Right cardiac atrium (tissue), 5 donors: ENCODE measurements around the gene GAL3ST3. TPM values are rescaled to one million over a fixed set of nuclear protein-coding genes. Genes with fewer than 3 reads are reported as not detected.
"Not testable (repeated sequence)": the region's sequence is repeated elsewhere in the genome, so short reads cannot be mapped to it uniquely, and the experiment has no call there.

Source experiments
- ATAC-seq, 2 donors: fragments of 200-7000 bp; cut with Tn5 transposase; one replicate each; pipeline versions ENCODE4 v1.8.0 to v1.9.1; 2020; ENCODE audit warnings: moderate library complexity in 2 of 2, mild to moderate bottlenecking in 1 of 2
- DNase-seq, 3 donors: peaks; one replicate each; pipeline ENCODE4 v3.0.0-alpha.2; 2020
- H3K27ac ChIP-seq: one replicate; pipeline ENCODE4 v1.5.1; 2013; ENCODE audit warnings: mild to moderate bottlenecking, low read length, control low read depth, moderate library complexity
- H3K27me3 ChIP-seq: one replicate; pipeline ENCODE4 v1.6.1; 2013; ENCODE audit not compliant: control insufficient read depth, insufficient read depth
- H3K4me1 ChIP-seq: one replicate; pipeline ENCODE4 v1.6.1; 2013; ENCODE audit warnings: low read length; ENCODE audit not compliant: control insufficient read depth, insufficient read depth
- H3K4me3 ChIP-seq: one replicate; pipeline ENCODE4 v1.5.1; 2013; ENCODE audit warnings: low read length, control low read depth
- H3K9me3 ChIP-seq: one replicate; pipeline ENCODE4 v1.6.1; 2013; ENCODE audit warnings: low read length; ENCODE audit not compliant: control insufficient read depth
- WGBS: extraction: QIAGEN DNeasy Blood & Tissue Kit; methylation state at CpG from one replicate; pipeline ENCODE4 v1.1.7; 2013; 5-methylcytosine and 5-hydroxymethylcytosine counted together
- intact Hi-C, 4 donors: fragments of 100-400 bp; cut with DNase I; formaldehyde crosslinking; loops; one replicate each; pipeline versions ENCODE4 v1.11.0 to v1.14.0; 2022 to 2023
- polyA plus RNA-seq: library from polyadenylated mRNA; stranded (reverse); fragments of 200-250 nt; gene quantifications from one replicate; pipeline ENCODE4 v1.2.3, GENCODE V29; 2013
- total RNA-seq, 4 donors: library from RNA; stranded (reverse); fragmentation: NEBNext Ultra II Directional; extraction: Animal tissue kit (Norgen Biotek cat#: 25700); gene quantifications; one replicate each; pipeline ENCODE4 v1.2.1, GENCODE V29; 2021
- donor health status: healthy with polysubstance abuse.
- donor health status: DM: no; HTN: yes; CAD: no.
- donor health status: DM: no; HTN: no; CAD: no.
- donor health status: DM: no; HTN: yes; CAD: no; lungs with severe emphysema.
- donor health status: DM: yes; HTN: yes; CAD: no.

The GAL3ST3 gene
- total and polyA plus RNA-seq, 5 donors = 8.9 to 13.6 (median 11.3) TPM

DNA sequence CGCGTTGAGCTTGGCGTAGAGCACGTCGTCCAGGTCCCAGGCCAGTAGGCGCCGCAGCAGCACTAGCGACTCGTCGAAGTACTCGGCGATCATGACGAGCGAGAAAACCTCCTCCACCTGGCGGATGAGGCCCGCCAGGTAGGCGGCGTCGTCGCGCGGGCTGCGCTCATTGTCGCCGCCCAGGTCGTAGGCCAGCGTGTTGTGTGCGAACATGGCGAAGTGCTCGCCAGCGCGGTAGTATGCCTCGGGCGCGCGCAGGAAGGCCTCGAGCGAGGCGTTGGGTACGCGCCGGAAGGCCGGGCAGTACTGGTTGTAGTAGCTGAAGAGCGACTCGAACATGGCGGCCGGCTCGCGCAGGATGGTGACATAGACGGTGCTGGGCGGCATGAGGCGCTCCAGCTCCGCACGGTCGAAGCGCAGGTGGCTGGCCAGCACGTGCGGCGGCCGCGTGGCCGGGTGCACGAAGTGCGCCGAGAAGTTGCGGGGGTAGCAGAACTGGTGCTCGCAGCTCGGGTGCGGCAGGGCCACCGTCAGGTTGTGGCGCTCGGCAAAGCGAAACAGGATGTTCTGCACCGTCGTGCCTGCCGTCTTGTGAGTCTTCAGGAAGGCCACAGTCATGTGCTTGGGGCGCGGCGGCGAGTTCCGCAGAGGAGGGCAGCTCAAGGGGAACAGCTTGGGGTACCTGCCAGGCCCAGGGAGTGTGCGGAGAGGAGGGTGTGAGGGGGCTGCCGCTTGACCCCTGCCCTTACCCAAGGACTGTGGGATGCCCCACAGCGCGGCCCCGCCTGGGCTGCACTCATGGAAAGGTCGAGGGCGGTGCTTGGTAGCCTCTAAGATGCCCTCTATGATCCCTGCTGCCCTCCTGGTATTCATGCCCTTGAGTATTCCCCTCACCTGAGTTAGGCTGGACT lies 5.7 kb downstream of the GAL3ST3 start:
- no peak for ATAC-seq
- intact Hi-C loops = no loop called here
- Histone ChIP-seq H3K4me1 (no peaks in the 10 kb centered on the region), H3K27ac (no peak overlapping the region), H3K9me3 (no peaks in the 10 kb centered on the region), H3K27me3 (no peaks in the 10 kb centered on the region), H3K4me3 (no peak overlapping the region)
- no peak for DNase-seq
- 96% methylated on average over 88 of the region's 88 CpGs for WGBS

- Histone ChIP-seq H3K27me3 (no peaks in the 10 kb centered on the region), H3K27ac (no peak overlapping the region), H3K4me1 (no peaks in the 10 kb centered on the region), H3K4me3 (no peak overlapping the region), H3K9me3 (no peaks in the 10 kb centered on the region)
- intact Hi-C loops = no loop called here
- ATAC-seq = no peak
- DNase-seq = no peak
- WGBS = 96% methylated on average over 81 of the region's 81 CpGs
Measured at GRCh38 chr11:66042227-66042995, 6.5 kb downstream of the GAL3ST3 start.

- intact Hi-C loops = no loop called here
- WGBS = 81% methylated on average over 3 of the region's 3 CpGs
- no peaks in the 10 kb centered on the region for H3K27me3 ChIP-seq
- H3K9me3 ChIP-seq = no peaks in the 10 kb centered on the region
- H3K4me1 ChIP-seq = no peaks in the 10 kb centered on the region
- no peak overlapping the region for H3K4me3 ChIP-seq
- no peak for ATAC-seq
- no peak overlapping the region for H3K27ac ChIP-seq
- no peak for DNase-seq
Measured at GRCh38 chr11:66039765-66040164, 9.2 kb downstream of the GAL3ST3 start.

DNA sequence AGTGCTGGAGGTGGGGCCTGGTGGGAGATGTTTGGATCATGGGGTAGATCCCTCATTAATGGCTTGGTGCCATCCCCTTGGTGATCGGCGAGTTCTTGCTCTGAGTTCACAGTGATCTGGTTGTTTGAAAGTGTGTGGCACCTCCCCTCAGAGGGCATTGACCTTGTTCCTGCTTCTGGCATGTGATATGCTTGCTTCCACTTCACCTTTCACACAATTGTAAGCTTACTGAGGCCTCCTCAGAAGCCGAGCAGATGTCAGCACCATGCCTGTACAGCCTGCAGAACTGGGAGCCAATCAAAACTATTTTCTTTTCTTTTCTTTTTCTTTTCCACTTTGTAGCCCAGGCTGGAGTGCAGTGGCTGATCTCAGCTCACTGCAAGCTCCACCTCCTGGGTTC lies 11.6 kb downstream of the GAL3ST3 start:
- 92% methylated on average over 3 of the region's 3 CpGs for WGBS
- Histone ChIP-seq H3K9me3 (no peaks in the 10 kb centered on the region), H3K4me3 (no peak overlapping the region), H3K27ac (no peak overlapping the region), H3K4me1 (no peaks in the 10 kb centered on the region), H3K27me3 (no peaks in the 10 kb centered on the region)
- intact Hi-C loops = no loop called here
- ATAC-seq = no peak
- no peak for DNase-seq

GRCh38 chr11:66036334-66036710 lies 12.6 kb downstream of the GAL3ST3 start:
- H3K4me1 ChIP-seq = no peaks in the 10 kb centered on the region
- no peak for DNase-seq
- H3K27me3 ChIP-seq = no peaks in the 10 kb centered on the region
- WGBS = 84% methylated on average over 5 of the region's 5 CpGs
- H3K27ac ChIP-seq = no peak overlapping the region
- no peaks in the 10 kb centered on the region for H3K9me3 ChIP-seq
- intact Hi-C loops = no loop called here
- H3K4me3 ChIP-seq = no peak overlapping the region
- no peak for ATAC-seq

DNA sequence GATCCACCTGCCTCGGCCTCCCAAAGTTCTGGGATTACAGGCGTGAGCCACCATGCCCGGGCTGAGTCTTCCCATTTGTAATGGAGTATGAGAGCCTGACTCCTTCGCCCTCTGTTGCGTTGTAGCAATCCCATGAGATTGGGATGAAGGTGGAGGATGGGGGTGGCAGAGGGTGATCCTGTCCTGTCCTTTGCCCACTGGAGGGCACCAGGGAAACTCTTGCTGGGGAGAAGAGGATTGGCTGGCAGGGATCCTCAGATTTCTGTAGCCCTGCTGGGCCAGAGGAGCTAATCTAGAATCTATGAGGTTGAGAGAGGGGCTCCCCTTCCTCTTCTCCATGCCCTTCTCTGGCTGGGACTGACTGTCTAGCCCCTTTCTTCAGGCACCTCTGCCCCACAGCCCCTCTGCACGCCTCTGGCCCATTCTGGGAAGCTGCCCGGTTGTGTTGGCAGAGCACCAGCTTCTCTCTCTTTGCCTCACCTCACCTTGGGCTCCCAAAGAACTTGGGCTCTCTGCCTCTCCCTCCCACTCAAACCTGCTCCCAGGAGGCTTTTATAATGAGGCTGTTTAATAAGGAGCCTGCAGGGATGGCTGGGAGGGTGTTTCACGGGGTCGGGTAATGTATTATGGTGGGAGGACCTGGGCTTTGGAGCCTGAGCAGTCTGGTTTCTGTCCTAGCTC lies 13.2 kb downstream of the GAL3ST3 start:
- H3K4me3 ChIP-seq = no peak overlapping the region
- H3K9me3 ChIP-seq = no peaks in the 10 kb centered on the region
- no peak overlapping the region for H3K27ac ChIP-seq
- no peaks in the 10 kb centered on the region for H3K27me3 ChIP-seq
- no peaks in the 10 kb centered on the region for H3K4me1 ChIP-seq
- 69% methylated on average over 9 of the region's 9 CpGs for WGBS
- DNase-seq (no peak), ATAC-seq (peak in 1 of 2 donors; percentile 27)
- intact Hi-C loops = no loop called here

DNA sequence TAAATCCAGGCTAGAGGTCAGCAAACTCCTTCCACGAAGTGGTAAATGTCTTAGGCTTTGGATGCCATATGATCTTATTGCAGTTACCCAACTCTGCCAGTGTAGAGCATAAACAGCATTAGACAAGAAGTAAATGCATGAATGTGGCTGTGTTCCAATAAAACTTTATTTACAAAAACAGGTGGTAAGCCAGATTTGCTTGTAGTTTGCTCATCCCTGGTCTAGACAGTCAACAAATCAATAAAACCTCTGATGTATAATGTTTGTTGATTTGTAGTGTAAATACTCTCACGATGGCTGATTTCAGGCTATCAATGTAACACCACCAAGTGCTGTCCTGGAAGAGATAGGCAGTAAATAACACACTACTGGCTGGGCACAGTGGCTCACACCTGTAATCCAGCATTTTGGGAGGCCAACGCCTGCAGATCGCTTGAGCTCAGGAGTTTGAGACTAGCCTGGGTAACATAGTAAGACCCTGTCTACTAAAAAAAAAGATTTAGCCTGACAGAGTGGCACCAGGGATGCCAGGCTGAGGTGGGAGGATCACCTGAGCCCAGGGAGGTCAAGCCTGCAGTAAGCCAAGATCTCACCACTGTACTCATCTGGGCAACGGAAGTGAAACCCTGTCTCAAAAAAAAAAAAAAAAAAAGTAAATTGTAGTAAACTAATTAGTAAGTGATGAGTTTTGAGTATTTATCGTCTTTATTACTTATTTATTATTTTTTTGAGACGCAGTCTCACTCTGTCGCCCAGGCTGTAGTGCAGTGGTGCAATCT lies 15.8 kb downstream of the GAL3ST3 start:
- Histone ChIP-seq H3K27ac (no peak overlapping the region), H3K4me1 (no peaks in the 10 kb centered on the region), H3K27me3 (no peaks in the 10 kb centered on the region), H3K9me3 (no peaks in the 10 kb centered on the region), H3K4me3 (no peak overlapping the region)
- no peak for DNase-seq
- 88% methylated on average over 8 of the region's 8 CpGs for WGBS
- intact Hi-C loops = no loop called here
- ATAC-seq = no peak

DNA sequence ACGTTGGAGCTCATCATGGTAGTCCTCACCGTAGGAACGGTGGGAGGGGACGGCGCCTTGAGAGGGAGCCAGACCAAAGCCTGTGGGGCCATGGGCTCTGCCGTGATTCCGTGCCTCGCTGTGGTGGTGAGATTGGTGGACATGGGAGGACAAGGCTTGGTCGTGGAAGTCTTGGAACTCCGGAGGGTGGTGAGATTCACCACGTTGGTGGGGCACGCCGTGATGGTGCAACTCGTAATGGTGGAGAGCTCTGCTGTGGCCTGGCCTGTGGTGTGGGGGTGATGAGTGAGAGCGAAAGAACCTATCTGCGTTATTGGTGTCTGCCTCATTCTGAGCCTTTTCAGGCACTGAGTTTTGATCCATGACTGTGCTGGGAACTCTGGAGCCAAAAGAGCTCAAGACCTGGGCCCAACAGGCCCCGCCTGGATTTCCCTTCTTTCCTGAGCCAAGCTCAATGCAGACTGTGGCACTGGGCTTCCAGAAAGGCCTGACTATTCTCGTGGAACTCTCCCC lies 22.9 kb downstream of the GAL3ST3 start, which contains the start of gene CATSPER1:
CATSPER1 (minus strand) TSS at position 463 of the 513 bp plus-strand sequence; CDS start at position 363, 100 bp downstream.
- Histone ChIP-seq H3K27me3 (no peaks in the 10 kb centered on the region), H3K27ac (no peak within 1 kb of the TSS), H3K4me1 (no peaks in the 10 kb centered on the region), H3K4me3 (no peak within 1 kb of the TSS), H3K9me3 (no peaks in the 10 kb centered on the region)
- DNase-seq = no peak
- 88% methylated on average over 18 of the region's 18 CpGs for WGBS
- ATAC-seq = no peak
- intact Hi-C loops = no loop called here

DNA sequence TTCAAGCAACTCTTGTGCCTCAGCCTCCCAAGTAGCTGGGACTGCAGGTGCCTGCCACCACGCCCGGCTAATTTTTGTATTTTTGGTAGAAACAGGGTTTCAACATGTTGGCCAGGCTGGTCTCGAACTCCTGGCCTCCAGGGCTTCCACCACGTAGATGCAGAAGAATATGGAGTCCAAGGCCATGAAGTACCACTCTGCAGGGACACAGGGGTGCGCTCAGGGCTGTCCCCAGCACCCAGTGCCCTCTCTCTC lies 25.8 kb downstream of the GAL3ST3 start:
- WGBS = 75% methylated on average over 5 of the region's 5 CpGs
- ATAC-seq, H3K27ac ChIP-seq, DNase-seq, intact Hi-C loops, H3K4me1 ChIP-seq, H3K9me3 ChIP-seq, H3K4me3 ChIP-seq, H3K27me3 ChIP-seq: not testable (repeated sequence)

GRCh38 chr11:66022401-66023185 lies 26.4 kb downstream of the GAL3ST3 start:
- WGBS = 21% methylated on average over 46 of the region's 46 CpGs
- Histone ChIP-seq H3K27ac (no peak overlapping the region), H3K4me3 (no peak overlapping the region), H3K27me3 (no peaks in the 10 kb centered on the region), H3K9me3 (no peaks in the 10 kb centered on the region), H3K4me1 (no peaks in the 10 kb centered on the region)
- ATAC-seq (peak; percentile 77 to 84), DNase-seq (peak; percentile 73 to 91 (median 90))
- intact Hi-C loops = no loop called here
